ENCODE data around the gene KRTAP10-1.

KRTAP10-1 gene

GRCh38 chr21:44547656-44548331, 7.8 kb upstream of the KRTAP10-1 start:
- TF ChIP-seq CTCF (IDR thresholded peaks at IDR 0.05): no peak
- Mint-ChIP-seq H3K27me3 (ENCODE audit: low read depth, poor library complexity) (peaks cover 7% of the 10 kb centered on the region), H3K36me3 (ENCODE audit: low read depth) (peaks cover 18% of the 10 kb centered on the region), H3K27ac (peak overlapping the region; percentile 20), H3K9me3 (peaks cover 27% of the 10 kb centered on the region), H3K4me1 (peaks cover 44% of the 10 kb centered on the region), H3K4me3 (no peak overlapping the region)
- DNase-seq: no peak

GRCh38 chr21:44544566-44544965, 4.6 kb upstream of the KRTAP10-1 start:
- peaks cover 7% of the 10 kb centered on the region for H3K27me3 Mint-ChIP-seq (ENCODE audit: low read depth, poor library complexity)
- peaks cover 34% of the 10 kb centered on the region for H3K4me1 Mint-ChIP-seq
- H3K9me3 Mint-ChIP-seq: peaks cover 27% of the 10 kb centered on the region
- H3K27ac Mint-ChIP-seq: no peak overlapping the region
- DNase-seq: no peak
- no peak overlapping the region for H3K4me3 Mint-ChIP-seq
- TF ChIP-seq CTCF (IDR thresholded peaks at IDR 0.05): no peak
- peaks cover 18% of the 10 kb centered on the region for H3K36me3 Mint-ChIP-seq (ENCODE audit: low read depth)

GRCh38 chr21:44542716-44543115, 2.7 kb upstream of the KRTAP10-1 start:
- DNase-seq: no peak
- Mint-ChIP-seq H3K4me1 (peaks cover 24% of the 10 kb centered on the region), H3K36me3 (ENCODE audit: low read depth) (peaks cover 18% of the 10 kb centered on the region), H3K4me3 (no peak overlapping the region), H3K9me3 (peaks cover 25% of the 10 kb centered on the region), H3K27me3 (ENCODE audit: low read depth, poor library complexity) (peaks cover 7% of the 10 kb centered on the region), H3K27ac (no peak overlapping the region)
- no peak for TF ChIP-seq CTCF (IDR thresholded peaks at IDR 0.05)

- peaks cover 21% of the 10 kb centered on the region for H3K4me1 Mint-ChIP-seq
Measured at GRCh38 chr21:44540741-44541288, 820 bp upstream of the KRTAP10-1 start.

GRCh38 chr21:44539046-44539445, 949 bp downstream of the KRTAP10-1 start:
- no peaks in the 10 kb centered on the region for H3K36me3 Mint-ChIP-seq (ENCODE audit: low read depth)

More at GRCh38 chr21:44540741-44541288, 820 bp upstream of the KRTAP10-1 start:
- H3K4me3 Mint-ChIP-seq: no peak overlapping the region
- peaks cover 6% of the 10 kb centered on the region for H3K9me3 Mint-ChIP-seq
- TF ChIP-seq CTCF (IDR thresholded peaks at IDR 0.05): no peak
- peaks cover 6% of the 10 kb centered on the region for H3K27me3 Mint-ChIP-seq (ENCODE audit: low read depth, poor library complexity)
- H3K27ac Mint-ChIP-seq: no peak overlapping the region
- peaks cover 5% of the 10 kb centered on the region for H3K36me3 Mint-ChIP-seq (ENCODE audit: low read depth)
- DNase-seq: no peak

More at GRCh38 chr21:44539046-44539445, 949 bp downstream of the KRTAP10-1 start:
- H3K4me1 Mint-ChIP-seq: peaks cover 21% of the 10 kb centered on the region
- H3K9me3 Mint-ChIP-seq: no peaks in the 10 kb centered on the region
- TF ChIP-seq CTCF (IDR thresholded peaks at IDR 0.05): no peak
- DNase-seq: no peak
- H3K4me3 Mint-ChIP-seq: no peak overlapping the region
- H3K27me3 Mint-ChIP-seq (ENCODE audit: low read depth, poor library complexity): peaks cover 2% of the 10 kb centered on the region
- H3K27ac Mint-ChIP-seq: no peak overlapping the region
